ENCODE data around the gene BLOC1S3.
"Not testable (repeated sequence)": the region's sequence is repeated elsewhere in the genome, so short reads cannot be mapped to it uniquely, and the experiment has no call there.

The BLOC1S3 gene

DNA sequence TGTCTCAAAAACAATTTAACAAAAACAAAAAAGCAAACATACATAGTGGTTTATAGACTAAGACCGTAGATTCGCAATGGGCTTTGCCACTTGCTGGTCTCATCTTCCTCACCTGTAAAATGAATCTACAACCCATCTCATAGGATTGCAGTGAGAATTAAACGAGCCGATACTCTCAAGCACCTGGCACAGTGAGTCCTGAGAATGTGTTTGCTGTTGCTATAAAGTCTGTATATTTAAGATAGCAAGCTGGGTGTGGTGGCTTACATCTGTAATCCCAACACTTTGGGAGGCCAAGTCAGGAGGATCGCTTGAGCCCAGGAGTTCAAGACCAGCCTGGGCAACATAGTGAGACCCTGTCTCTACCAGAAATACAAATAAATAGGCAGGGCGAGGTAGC is 44.1 kb downstream of the BLOC1S3 start:
- no peak for DNase-seq (ENCODE audit: low read depth in 3 of 3, low spot score in 1 of 3)

GRCh38 chr19:45223879-45224278 is 45.3 kb downstream of the BLOC1S3 start:
- DNase-seq (ENCODE audit: low read depth in 3 of 3, low spot score in 1 of 3): no peak

- no peak for DNase-seq (ENCODE audit: low read depth in 3 of 3, low spot score in 1 of 3)
These were observed 46.1 kb downstream of the BLOC1S3 start for GRCh38 chr19:45224645-45225044.

DNA sequence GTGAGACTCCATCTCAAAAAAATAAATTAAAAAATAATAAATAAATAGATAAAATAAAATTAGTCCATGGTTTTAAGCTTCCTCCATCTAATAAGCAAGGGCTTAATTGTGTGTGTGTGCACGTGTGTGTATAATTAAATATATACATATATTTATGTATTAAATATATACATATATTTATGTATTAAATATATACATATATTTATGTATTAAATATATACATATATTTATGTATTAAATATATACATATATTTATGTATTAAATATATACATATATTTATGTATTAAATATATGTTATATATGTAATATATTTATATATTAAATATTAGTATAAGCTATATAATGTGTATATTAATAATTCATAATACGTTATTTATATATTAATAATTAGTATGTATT is 50.5 kb downstream of the BLOC1S3 start:
- not testable (repeated sequence) for DNase-seq (ENCODE audit: low read depth in 3 of 3, low spot score in 1 of 3)
